HG02884 (cell line): ENCODE measurements around the gene PLCB1.
A peak's percentile ranks its signal among the peaks of the same experiment; 100 is the strongest.
"Not testable (repeated sequence)": the region's sequence is repeated elsewhere in the genome, so short reads cannot be mapped to it uniquely, and the experiment has no call there.

Experiments
- ATAC-seq: cut with Tn5 transposase; IDR thresholded peaks from one replicate; pipeline ENCODE4 v1.9.1; 2021; ENCODE audit warnings: mild to moderate bottlenecking, moderate library complexity; ENCODE audit not compliant: unreplicated experiment

Gene PLCB1

GRCh38 chr20:8431538-8432434, 299.7 kb downstream of the PLCB1 start:
- ATAC-seq = no peak

GRCh38 chr20:8432435-8433148, 300.5 kb downstream of the PLCB1 start:
- ATAC-seq = no peak

- no peak for ATAC-seq
Measured at GRCh38 chr20:8433291-8433690, 301.2 kb downstream of the PLCB1 start.

DNA sequence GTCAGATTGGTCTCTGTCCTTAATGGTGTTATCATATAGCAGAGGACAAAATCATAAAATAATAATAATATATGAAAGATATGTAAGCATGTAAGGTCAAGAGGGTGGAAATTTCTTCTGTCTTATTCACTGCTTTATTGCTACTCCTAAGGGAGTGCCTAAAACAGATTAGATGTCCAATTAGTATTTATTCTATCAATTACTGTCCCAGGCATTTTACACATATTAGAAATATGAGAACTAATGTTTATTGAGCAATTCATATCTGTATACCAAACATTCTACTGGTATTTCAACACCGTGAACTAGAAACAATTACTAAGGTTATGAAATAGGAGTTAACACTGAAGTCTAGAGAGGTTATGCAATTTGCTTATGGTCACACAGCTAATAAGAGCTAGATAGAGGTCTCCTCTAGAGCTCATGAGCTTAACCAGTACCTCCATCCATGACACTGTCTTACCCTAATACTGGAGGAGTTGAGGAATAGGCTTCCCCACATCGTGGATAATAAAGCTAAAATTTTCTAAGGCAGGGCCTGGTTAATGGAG, 302.3 kb downstream of the PLCB1 start:
- no peak for ATAC-seq

DNA sequence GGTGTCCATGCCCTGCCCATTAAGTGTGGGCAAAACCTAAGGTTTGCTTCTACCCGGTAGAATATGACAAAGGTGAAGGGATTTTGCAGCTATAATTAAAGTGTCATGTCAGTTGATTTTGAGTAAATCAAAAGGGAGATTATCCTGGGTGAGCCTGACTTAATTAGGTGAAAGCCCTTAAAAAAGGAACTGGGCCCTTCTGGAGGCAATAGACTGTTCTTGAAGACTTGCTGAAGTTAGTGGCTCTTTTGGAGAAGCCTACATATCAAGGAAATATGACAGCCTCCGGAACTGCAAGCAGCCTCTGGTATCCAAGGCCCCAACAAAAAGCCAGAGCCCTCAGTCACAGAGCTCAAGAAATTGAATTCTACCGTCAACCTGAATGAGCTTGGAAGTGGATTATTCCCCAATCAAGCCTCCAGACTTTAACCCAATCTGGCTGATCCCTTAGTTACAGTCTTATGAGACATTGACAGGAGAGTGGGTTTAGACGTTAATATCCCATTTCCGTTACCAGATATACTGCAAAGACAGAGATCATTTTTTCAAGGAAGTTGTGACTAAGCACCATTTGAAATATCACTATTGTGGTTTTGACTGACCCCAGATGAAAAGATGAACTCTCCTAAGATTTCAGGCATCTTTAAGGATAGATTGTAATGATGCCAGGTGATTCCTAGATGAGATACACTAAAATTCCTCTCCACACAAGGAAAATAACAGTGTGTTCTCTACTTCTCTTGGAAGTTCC, 303.4 kb downstream of the PLCB1 start:
- no peak for ATAC-seq

GRCh38 chr20:8436938-8437337, 304.9 kb downstream of the PLCB1 start:
- not testable (repeated sequence) for ATAC-seq

GRCh38 chr20:8438748-8439147, 306.7 kb downstream of the PLCB1 start:
- no peak for ATAC-seq

- no peak for ATAC-seq
Measured at GRCh38 chr20:8443464-8444072, 311.5 kb downstream of the PLCB1 start.

GRCh38 chr20:8447262-8448120, 315.4 kb downstream of the PLCB1 start:
- ATAC-seq = no peak

DNA sequence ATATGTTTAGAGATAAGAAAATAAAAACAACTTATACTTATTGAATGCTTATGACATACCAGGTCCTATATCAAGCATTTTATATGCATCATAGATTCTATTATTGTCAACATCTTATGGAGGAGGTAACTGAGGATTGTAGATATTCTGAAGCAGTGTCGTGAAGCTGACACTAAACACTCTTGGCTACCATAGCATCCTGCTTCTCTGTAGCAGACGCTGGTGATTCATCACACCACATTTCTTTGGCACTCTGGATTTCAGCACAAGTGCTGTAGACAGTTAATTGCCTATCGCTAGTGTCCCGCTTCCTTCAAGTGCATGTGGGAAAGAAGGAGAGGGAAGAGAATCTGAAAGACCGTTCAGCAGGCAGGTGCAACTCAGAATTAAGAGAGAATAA, 317.1 kb downstream of the PLCB1 start:
- ATAC-seq = no peak

- ATAC-seq = peak; percentile 85
Measured at GRCh38 chr20:8454137-8454712, 322.2 kb downstream of the PLCB1 start.

DNA sequence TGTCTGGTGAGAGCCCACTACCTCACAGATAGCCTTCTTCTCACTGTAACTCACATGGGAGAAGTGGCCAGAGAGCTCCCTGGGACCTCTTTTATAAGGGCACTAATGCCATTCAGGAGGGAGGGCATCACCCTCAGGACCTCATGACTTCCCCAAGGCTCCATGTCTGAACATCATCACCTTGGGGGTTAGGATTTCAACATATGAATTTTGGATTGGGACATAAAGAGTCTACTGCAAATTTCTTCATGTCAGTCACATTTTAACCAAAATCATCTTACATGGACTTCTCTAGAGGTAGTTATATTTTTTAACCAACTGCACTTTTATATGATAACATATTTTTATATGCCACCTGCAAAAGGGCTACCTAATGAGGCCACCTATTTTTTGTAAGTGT, 324.7 kb downstream of the PLCB1 start:
- ATAC-seq = no peak

GRCh38 chr20:8457978-8458377, 325.9 kb downstream of the PLCB1 start:
- no peak for ATAC-seq

DNA sequence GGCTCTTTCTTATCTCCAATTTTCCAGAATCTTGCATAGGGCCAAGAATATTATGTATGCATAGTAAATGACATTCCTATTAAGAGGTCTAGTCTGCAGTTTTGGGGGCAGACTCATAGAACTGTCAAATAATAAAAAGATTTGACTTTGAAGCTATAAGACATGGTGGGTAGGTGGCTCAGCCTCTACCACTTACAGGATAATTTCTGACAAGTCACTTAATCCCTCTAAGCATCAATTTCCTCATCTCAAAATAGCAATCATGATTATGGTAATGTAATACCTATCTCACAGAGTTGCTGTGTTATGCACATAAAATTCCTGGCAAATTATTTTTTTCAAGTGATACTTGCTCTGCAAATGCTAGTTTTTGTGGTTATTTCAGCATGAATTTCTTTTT, 329.1 kb downstream of the PLCB1 start:
- no peak for ATAC-seq

- no peak for ATAC-seq
Measured at GRCh38 chr20:8464368-8464767, 332.3 kb downstream of the PLCB1 start.

DNA sequence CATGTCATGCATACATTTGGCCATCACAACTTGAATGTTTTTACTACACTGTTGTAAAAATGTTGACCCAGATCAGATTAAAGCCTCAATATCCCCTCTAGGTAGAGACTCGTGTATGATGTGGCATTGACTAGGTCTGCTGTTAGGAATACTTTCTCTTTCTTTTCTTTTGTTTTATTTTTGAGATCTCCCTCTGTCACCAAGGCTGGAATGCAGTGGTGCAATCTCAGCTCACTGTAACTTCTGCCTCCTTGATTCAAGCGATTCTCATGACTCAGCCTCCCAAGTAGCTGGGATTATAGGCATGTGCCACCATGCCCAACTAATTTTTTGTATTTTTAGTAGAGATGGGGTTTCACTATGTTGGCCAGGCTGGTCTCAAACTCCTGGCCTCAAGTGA, 334.7 kb downstream of the PLCB1 start:
- not testable (repeated sequence) for ATAC-seq

DNA sequence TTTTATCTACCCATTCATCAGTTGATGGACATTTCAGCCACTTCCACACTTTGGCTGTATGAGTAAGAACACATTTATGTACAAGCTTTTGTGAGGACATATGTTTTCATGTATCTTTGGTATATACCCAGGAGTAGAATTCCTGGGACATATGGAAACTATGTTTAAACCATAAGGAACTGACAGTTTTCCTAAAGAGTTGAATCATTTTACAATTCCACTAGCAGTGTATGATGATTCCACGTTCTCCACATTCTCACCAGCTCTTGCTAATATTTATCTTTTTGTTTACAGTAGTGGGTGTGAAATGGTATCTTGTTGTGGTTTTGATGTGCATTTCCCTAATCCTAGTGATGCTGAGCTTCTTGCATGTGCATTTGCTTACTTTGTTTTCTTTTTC, 338.1 kb downstream of the PLCB1 start:
- no peak for ATAC-seq

DNA sequence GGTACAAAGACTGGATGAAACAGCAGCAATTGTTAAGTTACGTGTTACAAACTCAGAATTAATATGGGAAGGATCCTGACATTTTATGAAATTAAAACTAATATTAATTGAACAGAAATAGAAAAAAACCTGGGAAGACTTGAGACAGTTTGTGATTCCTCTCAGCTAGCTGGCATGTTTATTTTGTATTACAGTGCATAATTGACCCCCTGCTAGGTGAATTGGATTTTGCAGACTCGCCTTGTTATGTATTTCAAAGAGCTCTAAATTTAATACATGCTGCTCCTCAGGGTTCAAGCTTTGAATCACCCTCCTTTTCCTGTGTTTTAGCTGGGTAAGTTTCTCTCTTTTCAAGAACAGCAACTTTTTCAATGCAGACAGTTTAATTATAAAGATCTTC, 339.4 kb downstream of the PLCB1 start:
- ATAC-seq = no peak

DNA sequence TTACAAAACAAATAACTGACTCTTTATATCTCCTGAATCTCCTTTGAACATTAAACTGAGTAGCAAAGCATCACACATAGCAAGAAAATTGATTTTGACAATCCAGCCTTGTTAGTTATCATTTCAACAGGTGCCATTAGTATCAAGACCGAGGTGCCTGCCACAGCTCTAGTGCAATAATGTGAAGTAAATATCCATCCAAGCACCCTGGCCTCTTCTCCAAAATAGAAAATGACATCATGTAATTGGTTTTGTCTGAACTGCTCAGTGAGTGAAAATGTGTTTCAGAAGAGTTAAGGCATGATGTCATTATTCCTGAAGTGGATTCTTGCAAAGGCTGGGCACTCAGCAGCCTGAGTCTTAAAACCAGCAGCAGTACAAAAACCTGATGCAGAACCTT, 341.4 kb downstream of the PLCB1 start:
- no peak for ATAC-seq
